ENCODE data around the gene BHLHA15. TPM values are rescaled to one million over a fixed set of nuclear protein-coding genes. Genes with fewer than 3 reads are reported as not detected.

Gene BHLHA15
- total RNA-seq, 1 experiment from 2014 or later: 2.8 TPM

DNA sequence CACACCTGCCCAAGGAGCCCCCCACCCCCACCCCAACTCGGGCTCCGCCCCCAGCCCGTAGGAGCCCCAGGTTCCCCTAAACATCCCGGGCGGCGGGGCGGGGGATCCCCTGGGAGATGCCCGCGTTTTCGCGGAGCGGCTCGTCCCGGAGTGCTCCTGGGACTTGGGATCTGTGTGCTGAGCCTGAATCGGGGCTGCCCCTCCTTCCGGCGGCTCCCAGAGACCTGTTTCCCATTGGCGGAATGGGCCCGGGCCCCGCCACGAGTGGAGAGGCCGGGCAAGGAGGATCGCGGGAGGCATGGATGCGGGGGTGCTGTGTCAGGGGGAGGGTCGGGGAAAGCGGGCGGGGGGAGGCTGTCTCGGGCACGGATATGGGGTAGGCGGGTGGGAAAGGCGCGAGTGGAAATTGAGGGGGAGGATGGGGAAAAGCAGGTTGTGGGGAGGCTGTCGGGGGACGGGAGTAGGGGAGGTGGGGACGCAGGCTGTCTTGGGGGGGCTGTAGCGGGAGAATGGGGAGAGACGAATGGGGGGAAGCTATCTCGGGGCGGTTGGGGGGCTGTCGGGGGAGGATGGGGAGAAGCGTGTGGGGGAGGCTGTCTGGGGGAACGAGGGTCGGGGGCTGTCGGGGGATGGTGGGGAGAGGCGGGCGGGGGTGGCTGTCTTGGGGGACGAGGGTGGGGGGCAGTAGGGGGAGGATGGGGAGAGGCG is 572 bp upstream of the BHLHA15 start:
- H3K4me1 Mint-ChIP-seq: 0 out of 2 replicates have a peak, but pooled peaks cover 4% of the 10 kb centered on the region
- H3K27ac Mint-ChIP-seq: no peak overlapping the region
- H3K27me3 Mint-ChIP-seq (ENCODE audit: low read depth): no peaks in the 10 kb centered on the region
- ChIA-PET CTCF (interaction anchor here (0.8 to 1.2 kb wide), 2 partner anchors 34 to 189 kb away, joined by 3 to 4 read pairs; no protein-coding TSS in a partner anchor), POLR2A (no interaction called here)
- no peak for TF ChIP-seq MYBL2 (CRISPR knock-in tag; IDR thresholded peaks at IDR 0.05)
- TF ChIP-seq ZNF121 (CRISPR knock-in tag; IDR thresholded peaks at IDR 0.05): peak; percentile 69
- ATAC-seq (peak; percentile 71), DNase-seq (ENCODE audit: low spot score) (peak; percentile 64)
- peak overlapping the region; percentile 64 for H3K4me3 Mint-ChIP-seq
- peaks cover 13% of the 10 kb centered on the region for H3K36me3 Mint-ChIP-seq
- no peaks in the 10 kb centered on the region for H3K9me3 Mint-ChIP-seq

DNA sequence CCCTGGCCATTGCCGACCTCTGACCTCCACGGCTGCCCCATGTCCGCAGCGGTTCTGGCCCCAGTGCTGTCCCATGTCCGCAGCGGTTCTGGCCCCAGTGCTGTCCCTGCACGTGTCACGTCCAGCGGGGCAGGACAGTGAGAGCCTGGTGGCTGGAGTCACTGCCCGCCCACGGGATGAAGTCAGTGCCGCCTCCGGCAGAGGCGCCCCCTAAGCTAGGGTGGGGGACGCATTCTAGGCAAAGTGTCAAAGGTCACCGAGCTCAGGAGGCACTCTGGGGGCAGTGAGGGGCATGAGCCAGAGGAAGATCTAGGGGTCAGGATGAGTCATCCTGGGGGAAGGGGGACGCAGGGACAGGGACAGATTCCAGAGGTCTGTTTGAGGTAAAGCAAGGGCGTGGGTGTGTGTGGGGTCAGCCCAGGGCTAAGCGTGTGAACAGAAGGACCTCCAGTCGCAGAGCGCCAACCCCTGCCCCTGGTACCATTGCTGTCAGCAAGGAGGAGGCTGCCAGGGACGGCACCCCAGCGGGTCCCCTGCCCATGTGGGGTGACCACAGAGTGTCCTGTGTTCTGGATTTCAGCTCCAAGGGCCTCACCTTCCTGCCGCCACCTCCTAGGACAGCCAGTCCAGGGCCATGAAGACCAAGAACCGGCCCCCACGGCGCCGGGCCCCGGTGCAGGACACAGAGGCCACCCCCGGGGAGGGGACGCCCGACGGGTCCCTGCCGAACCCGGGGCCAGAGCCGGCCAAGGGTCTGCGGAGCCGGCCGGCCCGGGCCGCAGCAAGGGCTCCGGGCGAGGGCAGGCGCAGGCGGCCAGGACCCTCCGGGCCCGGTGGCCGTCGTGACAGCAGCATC is 665 bp downstream of the BHLHA15 start:
- Mint-ChIP-seq H3K9me3 (no peaks in the 10 kb centered on the region), H3K27ac (no peak overlapping the region), H3K4me3 (peak overlapping the region; percentile 59), H3K36me3 (peaks cover 7% of the 10 kb centered on the region; the same call in 1 of the 2 replicates), H3K4me1 (0 out of 2 replicates have a peak, but pooled peaks cover 4% of the 10 kb centered on the region), H3K27me3 (ENCODE audit: low read depth) (no peaks in the 10 kb centered on the region)
- TF ChIP-seq ZNF121 (CRISPR knock-in tag; IDR thresholded peaks at IDR 0.05): peak; percentile 100
- TF ChIP-seq FOXP1 (CRISPR knock-in tag; IDR thresholded peaks at IDR 0.05; ENCODE audit: borderline replicate concordance): no peak
- CTCF ChIA-PET: interaction anchor here (0.7 to 1.6 kb wide), 5 partner anchors 14 to 198 kb away, joined by 3 to 4 read pairs (median 3); no protein-coding TSS in a partner anchor
- DNase-seq (ENCODE audit: low spot score) (peak; percentile 15), ATAC-seq (peak; percentile 3; the same call in 1 of the 2 replicates)
- POLR2A ChIA-PET: no interaction called here

DNA sequence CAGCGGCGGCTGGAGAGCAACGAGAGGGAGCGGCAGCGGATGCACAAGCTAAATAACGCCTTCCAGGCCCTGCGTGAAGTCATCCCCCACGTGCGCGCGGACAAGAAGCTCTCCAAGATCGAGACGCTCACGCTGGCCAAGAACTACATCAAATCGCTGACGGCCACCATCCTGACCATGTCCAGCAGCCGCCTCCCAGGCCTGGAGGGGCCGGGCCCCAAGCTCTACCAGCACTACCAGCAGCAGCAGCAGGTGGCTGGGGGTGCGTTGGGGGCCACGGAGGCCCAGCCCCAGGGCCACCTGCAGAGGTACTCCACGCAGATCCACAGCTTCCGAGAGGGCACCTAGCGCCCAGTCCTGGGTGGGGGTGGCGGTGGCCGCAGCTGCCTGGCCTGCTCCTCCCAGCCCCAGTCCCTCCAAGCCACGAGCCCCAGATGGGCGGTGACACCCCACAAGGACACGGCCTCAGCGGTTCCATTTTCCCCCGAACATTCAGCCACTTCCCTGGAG is 1.3 kb downstream of the BHLHA15 start:
- Mint-ChIP-seq H3K4me3 (no peak overlapping the region), H3K27me3 (ENCODE audit: low read depth) (no peaks in the 10 kb centered on the region), H3K36me3 (peaks cover under 1% of the 10 kb centered on the region; the same call in 1 of the 2 replicates), H3K4me1 (0 out of 2 replicates have a peak, but pooled peaks cover 4% of the 10 kb centered on the region), H3K9me3 (no peaks in the 10 kb centered on the region), H3K27ac (no peak overlapping the region)
- ChIA-PET POLR2A (no interaction called here), CTCF (interaction anchor here (1.2 to 1.6 kb wide), 2 partner anchors 14 to 199 kb away, joined by 3 to 4 read pairs; no protein-coding TSS in a partner anchor)
- DNase-seq (ENCODE audit: low spot score) (peak; percentile 17), ATAC-seq (no peak)
- TF ChIP-seq ESRRA (CRISPR knock-in tag; IDR thresholded peaks at IDR 0.05; ENCODE audit: borderline replicate concordance) (no peak), SMAD4 (CRISPR knock-in tag; IDR thresholded peaks at IDR 0.05) (no peak), RELA (CRISPR knock-in tag; IDR thresholded peaks at IDR 0.05; ENCODE audit: borderline replicate concordance) (no peak), EMX1 (CRISPR knock-in tag; IDR thresholded peaks at IDR 0.05) (no peak), CREB1 (CRISPR knock-in tag; IDR thresholded peaks at IDR 0.05) (no peak)
- TF ChIP-seq, protein P1, sequence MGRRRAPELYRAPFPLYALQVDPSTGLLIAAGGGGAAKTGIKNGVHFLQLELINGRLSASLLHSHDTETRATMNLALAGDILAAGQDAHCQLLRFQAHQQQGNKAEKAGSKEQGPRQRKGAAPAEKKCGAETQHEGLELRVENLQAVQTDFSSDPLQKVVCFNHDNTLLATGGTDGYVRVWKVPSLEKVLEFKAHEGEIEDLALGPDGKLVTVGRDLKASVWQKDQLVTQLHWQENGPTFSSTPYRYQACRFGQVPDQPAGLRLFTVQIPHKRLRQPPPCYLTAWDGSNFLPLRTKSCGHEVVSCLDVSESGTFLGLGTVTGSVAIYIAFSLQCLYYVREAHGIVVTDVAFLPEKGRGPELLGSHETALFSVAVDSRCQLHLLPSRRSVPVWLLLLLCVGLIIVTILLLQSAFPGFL (CRISPR knock-in tag; IDR thresholded peaks at IDR 0.05; ENCODE audit: borderline replicate concordance): no peak
- TF ChIP-seq, protein P2, sequence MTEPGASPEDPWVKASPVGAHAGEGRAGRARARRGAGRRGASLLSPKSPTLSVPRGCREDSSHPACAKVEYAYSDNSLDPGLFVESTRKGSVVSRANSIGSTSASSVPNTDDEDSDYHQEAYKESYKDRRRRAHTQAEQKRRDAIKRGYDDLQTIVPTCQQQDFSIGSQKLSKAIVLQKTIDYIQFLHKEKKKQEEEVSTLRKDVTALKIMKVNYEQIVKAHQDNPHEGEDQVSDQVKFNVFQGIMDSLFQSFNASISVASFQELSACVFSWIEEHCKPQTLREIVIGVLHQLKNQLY (CRISPR knock-in tag; IDR thresholded peaks at IDR 0.05): no peak

DNA sequence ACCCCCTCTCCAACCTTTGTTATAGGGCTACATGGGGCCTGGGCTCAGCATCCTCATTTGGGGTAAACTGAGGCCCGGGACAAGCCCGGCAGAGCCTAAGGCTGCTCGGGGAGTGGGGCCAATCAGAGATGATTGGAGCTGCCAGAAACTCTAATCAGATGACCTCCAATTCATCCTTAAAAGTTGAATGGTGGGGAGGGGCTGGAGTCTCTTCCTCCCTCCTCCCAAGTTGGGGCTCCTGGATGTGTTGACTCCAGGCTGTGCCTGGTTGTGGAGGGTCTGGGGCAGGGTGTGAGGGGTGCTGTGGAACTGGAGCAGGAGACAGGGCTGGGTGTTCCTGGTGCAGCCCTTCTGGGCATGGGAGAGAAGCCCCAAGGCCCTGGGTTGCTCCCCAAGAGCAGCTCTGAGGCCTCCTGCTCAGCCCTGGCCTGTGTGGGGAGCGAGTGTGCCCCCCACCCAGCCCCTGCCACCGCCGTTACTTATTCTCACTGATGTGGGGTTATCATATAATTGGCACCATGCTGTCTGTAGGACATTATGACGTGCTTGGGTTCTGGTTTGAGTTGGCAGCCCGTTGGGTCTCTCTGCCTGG is 2.2 kb downstream of the BHLHA15 start:
- H3K27me3 Mint-ChIP-seq (ENCODE audit: low read depth): no peaks in the 10 kb centered on the region
- DNase-seq (ENCODE audit: low spot score) (peak; percentile 6), ATAC-seq (no peak)
- no peaks in the 10 kb centered on the region for H3K36me3 Mint-ChIP-seq
- POLR2A ChIA-PET: no interaction called here
- no peak overlapping the region for H3K27ac Mint-ChIP-seq
- no peaks in the 10 kb centered on the region for H3K9me3 Mint-ChIP-seq
- CTCF ChIA-PET: no interaction called here
- peaks cover 8% of the 10 kb centered on the region for H3K4me1 Mint-ChIP-seq
- H3K4me3 Mint-ChIP-seq: no peak overlapping the region
- TF ChIP-seq, protein P3, sequence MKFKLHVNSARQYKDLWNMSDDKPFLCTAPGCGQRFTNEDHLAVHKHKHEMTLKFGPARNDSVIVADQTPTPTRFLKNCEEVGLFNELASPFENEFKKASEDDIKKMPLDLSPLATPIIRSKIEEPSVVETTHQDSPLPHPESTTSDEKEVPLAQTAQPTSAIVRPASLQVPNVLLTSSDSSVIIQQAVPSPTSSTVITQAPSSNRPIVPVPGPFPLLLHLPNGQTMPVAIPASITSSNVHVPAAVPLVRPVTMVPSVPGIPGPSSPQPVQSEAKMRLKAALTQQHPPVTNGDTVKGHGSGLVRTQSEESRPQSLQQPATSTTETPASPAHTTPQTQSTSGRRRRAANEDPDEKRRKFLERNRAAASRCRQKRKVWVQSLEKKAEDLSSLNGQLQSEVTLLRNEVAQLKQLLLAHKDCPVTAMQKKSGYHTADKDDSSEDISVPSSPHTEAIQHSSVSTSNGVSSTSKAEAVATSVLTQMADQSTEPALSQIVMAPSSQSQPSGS (CRISPR knock-in tag; IDR thresholded peaks at IDR 0.05; ENCODE audit: borderline replicate concordance, low read depth): no peak
- TF ChIP-seq, protein P4, sequence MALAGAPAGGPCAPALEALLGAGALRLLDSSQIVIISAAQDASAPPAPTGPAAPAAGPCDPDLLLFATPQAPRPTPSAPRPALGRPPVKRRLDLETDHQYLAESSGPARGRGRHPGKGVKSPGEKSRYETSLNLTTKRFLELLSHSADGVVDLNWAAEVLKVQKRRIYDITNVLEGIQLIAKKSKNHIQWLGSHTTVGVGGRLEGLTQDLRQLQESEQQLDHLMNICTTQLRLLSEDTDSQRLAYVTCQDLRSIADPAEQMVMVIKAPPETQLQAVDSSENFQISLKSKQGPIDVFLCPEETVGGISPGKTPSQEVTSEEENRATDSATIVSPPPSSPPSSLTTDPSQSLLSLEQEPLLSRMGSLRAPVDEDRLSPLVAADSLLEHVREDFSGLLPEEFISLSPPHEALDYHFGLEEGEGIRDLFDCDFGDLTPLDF (CRISPR knock-in tag; IDR thresholded peaks at IDR 0.05): no peak
- TF ChIP-seq NR3C1 (CRISPR knock-in tag; conservative IDR thresholded peaks at IDR 0.05; ENCODE audit: low read depth): no peak
- TF ChIP-seq, protein P5, sequence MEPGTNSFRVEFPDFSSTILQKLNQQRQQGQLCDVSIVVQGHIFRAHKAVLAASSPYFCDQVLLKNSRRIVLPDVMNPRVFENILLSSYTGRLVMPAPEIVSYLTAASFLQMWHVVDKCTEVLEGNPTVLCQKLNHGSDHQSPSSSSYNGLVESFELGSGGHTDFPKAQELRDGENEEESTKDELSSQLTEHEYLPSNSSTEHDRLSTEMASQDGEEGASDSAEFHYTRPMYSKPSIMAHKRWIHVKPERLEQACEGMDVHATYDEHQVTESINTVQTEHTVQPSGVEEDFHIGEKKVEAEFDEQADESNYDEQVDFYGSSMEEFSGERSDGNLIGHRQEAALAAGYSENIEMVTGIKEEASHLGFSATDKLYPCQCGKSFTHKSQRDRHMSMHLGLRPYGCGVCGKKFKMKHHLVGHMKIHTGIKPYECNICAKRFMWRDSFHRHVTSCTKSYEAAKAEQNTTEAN (CRISPR knock-in tag; IDR thresholded peaks at IDR 0.05): no peak
- TF ChIP-seq, protein P2 (CRISPR knock-in tag; IDR thresholded peaks at IDR 0.05): no peak

Measured in WTC11 (cell line).